DMS153 (cell line): Measurements from ENCODE around the gene LAMA1.
"Not testable (repeated sequence)": the region's sequence is repeated elsewhere in the genome, so short reads cannot be mapped to it uniquely, and the experiment has no call there.

Experiments used
- DNase-seq: peaks from one replicate; lab custom pipeline; 2025; lab: John Stamatoyannopoulos, UW

Gene LAMA1, protein sequence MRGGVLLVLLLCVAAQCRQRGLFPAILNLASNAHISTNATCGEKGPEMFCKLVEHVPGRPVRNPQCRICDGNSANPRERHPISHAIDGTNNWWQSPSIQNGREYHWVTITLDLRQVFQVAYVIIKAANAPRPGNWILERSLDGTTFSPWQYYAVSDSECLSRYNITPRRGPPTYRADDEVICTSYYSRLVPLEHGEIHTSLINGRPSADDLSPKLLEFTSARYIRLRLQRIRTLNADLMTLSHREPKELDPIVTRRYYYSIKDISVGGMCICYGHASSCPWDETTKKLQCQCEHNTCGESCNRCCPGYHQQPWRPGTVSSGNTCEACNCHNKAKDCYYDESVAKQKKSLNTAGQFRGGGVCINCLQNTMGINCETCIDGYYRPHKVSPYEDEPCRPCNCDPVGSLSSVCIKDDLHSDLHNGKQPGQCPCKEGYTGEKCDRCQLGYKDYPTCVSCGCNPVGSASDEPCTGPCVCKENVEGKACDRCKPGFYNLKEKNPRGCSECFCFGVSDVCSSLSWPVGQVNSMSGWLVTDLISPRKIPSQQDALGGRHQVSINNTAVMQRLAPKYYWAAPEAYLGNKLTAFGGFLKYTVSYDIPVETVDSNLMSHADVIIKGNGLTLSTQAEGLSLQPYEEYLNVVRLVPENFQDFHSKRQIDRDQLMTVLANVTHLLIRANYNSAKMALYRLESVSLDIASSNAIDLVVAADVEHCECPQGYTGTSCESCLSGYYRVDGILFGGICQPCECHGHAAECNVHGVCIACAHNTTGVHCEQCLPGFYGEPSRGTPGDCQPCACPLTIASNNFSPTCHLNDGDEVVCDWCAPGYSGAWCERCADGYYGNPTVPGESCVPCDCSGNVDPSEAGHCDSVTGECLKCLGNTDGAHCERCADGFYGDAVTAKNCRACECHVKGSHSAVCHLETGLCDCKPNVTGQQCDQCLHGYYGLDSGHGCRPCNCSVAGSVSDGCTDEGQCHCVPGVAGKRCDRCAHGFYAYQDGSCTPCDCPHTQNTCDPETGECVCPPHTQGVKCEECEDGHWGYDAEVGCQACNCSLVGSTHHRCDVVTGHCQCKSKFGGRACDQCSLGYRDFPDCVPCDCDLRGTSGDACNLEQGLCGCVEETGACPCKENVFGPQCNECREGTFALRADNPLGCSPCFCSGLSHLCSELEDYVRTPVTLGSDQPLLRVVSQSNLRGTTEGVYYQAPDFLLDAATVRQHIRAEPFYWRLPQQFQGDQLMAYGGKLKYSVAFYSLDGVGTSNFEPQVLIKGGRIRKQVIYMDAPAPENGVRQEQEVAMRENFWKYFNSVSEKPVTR (N-terminal part only)

DNA sequence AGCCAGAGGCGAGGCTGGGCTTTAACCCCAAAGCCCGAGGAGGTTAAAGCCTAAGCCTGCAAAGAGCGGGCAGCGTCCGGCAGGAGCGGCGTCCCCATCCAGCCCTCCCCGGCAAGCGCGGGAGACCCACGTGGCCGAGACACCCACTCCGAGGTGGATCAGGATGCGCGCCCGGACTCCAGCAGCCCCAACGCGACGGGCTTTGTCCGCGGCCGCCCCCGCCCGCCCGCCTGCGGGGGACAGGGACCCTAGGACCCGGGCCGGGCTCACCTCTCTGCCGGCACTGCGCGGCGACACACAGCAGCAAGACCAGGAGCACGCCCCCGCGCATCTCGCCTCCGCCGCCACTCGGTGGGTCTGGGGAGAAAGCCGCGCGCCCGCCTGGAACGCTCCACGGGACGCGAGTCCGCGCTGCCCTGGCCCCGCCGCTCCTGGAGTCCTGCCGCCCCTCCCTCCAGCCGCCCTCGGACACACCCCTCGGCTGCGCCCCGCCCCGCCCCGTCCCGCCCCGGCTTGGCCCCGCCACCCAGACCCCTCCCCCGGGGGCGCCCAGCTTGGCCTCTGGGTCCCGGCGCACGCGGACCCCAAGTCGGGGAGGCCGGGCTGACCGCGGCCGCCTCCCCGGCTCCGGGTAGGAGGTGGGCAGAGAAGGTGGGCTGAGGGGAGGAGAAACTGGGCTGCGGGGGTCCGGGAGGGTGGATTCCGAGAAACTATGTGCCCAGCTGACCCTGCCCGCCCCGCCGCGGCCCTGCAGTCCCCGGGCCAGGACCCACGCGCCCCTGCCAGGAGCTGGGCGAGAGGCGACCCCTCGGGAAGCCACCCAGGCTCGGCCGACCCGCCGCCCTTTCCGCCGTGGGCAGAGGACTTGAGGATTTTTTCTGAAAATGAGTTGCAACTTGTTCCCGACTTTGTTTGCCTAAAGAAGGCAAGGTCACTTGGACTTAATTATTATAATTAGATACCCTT, at the start of gene LAMA1:
TSS of gene LAMA1 (minus strand) at position 408 of the 966 bp plus-strand sequence. CDS start at position 331, 77 bp downstream.
- no peak for DNase-seq

DNA sequence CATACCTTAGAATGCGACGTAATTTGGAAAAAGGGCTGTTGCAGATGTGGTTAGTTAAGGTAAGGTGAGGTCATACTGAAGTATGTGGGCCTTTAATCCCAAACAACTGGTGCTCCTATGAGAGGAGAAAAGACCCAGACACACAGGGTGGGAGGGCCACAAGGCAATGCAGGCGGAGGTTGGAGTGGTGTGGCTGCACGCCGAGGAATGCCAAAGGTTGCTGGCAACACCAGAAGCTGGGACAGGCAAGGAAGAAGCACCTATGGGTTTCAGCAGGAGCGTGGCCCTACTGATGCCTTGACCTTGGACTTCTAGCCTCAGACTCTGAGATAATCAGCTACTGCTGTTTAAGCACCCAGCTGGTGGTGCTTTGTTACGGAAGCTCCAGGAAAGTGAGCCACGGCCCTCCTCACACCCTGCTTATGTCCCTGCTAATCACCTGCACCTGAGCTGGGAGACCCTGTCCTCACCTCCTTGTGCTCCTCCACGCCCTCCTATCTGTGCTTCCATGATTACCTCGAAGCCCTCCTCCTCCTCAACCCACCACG, 48.3 kb upstream of the LAMA1 start:
- DNase-seq, result no peak

DNA sequence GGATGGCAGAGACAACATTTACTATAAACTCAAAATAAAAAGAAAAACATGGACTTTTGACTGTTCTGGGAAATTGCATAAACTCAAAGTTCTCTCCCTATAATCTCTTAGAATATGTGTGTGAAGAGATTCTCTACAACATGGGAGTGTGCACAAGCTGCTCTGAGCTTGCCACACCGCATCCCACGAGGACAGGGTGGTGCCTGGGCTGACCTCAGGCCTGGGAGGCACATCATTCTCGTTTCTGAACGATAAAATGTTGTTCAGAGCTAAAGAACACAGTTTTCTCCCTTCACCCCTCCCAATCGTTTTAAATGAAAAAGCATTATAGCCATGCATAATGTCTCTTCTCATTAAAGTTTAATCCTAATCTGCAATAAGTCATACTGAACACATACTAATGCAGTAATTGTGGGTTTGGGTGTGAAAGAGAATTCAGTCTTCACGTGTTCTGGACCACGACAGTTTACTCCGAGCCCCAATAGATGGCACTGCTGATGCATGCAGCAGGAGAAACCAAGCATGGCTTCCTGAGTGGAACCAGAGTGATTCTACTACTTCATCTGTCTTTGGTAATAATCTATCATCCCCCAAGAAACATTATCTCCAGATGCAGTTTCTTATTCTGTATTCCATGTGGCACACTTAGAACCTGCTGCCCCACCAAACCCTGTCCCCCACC, 46.9 kb upstream of the LAMA1 start:
- DNase-seq, result no peak

DNA sequence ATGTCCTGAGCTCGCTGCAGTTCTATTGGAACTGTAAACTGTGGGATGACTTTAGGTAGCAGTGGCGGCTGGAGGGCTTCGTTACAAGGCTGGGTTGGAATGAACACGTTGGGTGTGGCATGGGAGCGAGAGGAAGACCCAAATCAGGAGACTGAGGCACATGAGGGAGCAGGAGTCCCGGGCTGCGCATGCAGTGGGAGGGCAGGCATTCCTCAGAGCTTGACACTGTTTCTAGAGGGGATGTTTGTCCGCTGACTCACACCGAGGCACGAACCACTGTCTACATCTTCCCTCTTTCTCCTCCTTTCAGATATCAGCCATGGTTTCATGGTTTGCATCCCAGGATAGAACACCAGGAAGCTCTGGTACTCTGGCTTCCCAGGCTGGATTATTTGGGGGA, 40.6 kb upstream of the LAMA1 start:
- no peak for DNase-seq

DNA sequence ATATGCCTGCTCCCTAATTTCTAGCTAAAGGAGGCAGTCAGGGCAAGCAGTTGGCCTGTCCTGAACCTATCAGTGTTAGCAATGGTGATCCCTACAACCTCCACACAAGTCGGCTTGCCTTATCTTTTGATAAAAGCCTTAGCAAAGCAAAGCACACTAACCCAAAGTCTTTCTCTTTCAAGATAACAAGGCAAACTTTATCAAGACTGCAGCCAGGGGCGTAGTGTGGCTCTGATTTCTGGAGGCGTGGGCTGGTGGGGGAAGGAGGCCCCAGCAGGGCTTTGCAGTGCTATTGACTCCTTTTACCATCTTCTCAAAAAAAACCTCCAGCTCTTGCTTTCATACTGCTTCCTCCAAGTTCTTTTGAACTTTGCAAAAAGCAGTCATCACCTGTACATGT, 40.2 kb upstream of the LAMA1 start:
- DNase-seq, result no peak

DNA sequence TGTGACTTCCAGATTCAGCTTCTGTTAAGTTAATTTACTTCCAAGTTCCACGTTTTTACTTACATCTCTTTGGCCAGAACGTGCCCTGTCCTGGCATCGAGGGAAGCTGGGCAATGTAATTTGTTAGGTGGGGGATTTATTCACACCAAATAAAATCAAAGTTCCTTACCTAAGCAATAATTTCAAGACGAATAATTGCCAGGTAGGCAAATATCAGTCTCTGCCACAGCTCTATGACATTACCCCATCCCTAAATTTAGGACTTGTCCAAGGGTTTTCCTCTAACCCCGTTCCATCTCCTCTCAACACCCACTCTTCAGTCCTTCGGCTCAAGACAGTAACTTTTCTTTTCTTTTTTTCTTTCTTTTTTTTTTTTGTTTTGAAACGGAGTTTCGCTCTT, 38.3 kb upstream of the LAMA1 start:
- no peak for DNase-seq

DNA sequence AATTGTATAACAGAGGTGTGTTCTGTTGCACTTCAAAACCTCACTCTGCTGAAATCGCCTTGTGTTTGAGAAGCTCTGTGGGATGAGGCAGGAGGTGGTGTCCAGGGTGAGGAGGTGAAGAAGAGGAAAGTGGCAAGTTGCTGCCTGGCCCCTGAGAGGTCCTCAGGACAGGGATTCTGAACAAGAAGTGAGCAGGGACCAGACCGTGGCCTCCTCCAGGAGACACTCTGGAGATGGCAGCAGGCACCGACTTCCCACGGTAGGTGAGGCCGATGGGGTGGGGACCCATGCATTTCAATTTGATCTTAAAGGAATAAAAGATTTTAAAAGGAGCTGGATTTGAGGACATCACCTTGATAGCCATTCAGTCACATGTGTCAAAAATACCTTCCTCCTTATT, 37.5 kb upstream of the LAMA1 start:
- DNase-seq, result no peak

DNA sequence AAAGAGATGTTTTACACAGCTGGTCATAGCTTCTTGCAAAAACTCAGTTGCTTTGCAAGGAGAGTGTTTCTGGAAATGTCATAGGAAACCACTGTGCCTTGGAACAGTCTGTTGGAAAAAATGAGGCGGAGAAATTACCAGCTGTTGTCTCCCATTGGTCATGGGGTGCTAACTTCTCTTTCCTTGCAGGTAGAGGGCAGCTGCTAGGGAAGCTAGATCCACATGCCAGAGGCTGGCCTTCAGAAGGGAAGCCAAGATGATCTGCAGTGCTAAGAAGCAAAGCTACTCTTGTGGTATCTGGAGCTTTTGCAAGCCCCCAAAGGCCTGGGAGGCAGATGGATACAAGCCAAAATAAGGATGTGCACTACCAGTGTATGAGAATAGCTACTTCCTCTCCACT, 34.8 kb upstream of the LAMA1 start:
- no peak for DNase-seq

DNA sequence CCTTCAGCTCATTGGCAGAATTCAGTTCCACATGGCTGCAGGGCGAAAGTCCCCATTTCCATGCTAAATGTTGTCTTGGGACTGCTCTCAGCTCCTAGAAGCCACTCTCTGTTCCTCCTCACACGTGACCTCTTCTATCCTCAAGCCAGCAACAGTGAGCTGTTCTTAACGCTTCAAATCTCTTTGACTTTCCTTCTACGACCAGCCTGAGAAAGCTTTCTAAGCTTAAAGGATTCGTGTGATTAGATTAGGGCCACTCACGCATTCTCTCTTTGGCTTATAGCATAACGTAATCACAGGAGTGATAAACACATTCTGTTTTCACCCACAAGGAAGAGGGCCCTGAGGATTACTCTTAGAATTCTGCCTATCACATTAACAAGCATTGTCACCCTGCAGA, 29.8 kb upstream of the LAMA1 start:
- no peak for DNase-seq

DNA sequence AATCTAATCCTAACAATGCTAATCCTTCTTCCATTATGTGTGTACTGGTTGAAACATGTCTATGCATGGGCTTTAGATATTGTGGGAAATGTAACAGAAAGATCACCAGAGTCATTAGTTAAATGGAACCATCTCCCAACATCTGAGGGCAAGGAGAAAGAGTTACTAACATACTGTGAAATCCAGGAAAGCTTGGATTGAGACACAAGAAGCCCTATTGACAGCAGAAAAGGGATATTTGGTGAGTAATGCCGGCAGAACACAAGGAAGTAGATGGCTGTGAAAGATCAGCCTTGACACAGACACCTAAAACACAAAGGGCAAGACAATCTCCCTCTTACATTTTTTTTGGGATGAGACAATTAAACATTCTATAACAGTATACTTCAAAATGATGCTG, 28.5 kb upstream of the LAMA1 start:
- DNase-seq, result no peak

DNA sequence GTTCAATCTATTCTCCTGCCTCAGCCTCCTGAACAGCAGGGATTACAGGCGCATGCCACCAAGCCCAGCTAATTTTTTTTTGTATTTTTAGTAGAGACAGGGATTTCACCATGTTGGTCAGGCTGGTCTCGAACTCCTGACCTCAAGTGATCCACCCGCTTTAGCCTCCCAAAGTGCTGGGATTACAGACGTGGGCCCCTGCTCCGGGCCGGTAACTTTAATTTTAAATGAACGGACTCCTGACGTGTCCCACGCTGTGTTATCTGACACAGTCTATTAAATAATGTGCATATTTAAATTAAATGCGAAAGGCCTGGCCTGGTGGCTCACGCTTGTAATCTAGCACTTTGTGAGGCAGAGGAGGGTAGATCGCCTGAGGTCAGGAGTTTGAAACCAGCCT, 27.3 kb upstream of the LAMA1 start:
- not testable (repeated sequence) for DNase-seq

DNA sequence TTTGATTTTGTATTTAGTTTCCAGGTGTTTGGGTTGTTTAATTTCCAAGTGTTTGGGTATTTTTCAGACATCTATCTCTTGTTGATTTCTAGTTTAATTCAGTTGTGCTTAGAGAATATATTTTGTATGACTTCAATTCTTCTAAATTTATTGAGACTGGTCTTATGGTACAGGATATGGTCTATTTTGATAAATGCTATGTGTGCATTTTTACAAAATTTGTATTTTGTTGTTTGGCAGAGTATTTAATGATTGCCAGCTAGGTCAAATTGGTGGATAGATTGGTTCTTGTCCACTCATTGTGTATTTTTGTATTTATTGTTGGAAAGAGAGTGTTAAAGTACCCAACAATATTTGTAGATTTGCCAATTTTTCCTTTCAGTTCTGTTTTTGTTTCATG, 23.7 kb upstream of the LAMA1 start:
- no peak for DNase-seq

DNA sequence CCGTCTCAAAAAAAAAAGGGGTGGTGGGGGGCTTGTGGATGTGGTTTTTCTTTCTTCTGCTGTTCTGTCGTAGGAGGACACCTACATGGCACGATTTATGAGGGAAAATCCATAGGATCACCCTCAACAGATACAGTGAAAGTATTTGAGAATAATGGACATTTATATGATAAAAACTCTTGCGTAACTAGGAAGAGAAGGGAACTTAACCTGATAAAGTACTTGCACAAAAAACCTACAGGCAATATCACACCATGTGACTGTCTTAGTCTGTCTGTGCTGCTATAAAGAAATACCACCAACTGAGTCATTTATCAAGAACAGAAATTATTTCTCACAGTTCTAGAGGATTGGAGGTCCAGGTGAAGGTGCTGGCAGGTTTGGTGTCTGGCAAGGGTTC, 21.8 kb upstream of the LAMA1 start:
- DNase-seq, result no peak

DNA sequence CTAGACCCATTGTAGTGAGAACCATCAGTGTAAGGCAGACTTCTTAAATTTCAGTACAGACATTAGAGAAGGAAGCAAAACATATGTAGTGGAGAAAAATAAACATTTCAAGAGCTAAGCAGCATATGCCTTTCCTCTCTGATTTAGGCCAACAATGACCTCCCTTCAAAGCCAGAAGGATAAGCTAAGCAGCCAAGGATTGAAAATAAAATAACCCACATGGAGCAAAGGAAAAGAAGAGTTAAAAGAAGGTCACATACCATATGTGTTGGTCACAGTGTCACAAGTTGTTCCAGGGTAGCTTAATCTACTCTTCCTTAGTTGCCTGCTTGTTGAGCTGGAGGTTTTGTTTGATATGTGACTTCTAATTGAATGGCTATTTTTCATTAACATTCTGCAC, 15.6 kb upstream of the LAMA1 start:
- no peak for DNase-seq

DNA sequence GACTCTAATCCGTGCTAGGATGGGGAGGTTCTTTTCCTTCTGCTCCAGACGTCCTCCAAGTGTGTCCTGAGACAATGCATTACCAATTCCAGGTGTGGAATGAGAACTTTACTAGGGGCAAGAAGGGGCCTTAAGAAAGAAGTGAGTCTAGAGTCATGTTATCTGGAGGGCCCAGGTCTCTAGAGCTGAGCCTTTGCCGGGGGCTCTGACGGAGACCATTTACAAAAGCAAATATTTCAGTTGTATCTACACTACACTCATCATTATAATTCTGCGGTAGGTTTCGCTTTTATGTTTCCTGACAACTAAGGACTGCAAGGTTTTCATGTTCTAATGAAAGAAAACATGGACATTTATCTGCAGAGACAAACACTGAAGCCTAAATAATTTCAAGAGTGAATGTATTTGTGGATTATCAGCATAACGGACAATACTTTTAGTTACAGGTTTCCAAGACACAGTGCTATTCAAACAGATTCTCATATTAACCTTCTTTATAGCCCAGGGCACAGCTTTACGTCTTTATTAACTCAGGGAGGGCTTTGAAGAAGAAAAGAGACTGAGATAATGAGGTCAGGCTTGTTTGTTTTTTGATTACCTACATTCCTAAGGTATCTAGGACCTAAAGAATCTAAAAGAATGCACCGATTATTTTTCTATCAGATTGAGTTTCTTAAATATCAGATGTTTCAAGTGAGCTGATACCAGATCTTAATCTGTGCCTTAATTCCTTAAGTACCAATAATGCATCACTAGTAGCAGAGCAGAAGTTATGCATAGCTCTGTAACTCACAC, 15.0 kb upstream of the LAMA1 start:
- DNase-seq, result no peak

DNA sequence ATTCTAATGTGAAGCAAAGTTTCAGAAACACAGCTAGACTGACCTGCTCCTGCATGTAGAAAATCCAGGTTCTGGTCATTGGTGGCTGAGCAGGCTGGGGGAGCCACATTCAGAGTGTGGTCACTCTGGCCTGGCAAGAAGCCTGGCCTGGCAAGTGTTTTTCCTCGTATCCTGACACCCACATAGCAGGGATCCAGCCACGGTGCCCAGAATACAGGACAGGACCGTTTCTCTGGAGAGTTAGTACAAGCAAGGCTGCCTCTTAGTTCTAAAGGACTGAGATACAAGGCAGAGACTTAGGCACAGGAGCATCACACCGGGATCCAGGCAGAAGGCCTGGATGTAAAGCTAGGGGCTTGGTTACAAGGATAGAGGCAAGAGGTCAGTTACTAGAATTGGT, 4.8 kb upstream of the LAMA1 start:
- DNase-seq, result no peak

DNA sequence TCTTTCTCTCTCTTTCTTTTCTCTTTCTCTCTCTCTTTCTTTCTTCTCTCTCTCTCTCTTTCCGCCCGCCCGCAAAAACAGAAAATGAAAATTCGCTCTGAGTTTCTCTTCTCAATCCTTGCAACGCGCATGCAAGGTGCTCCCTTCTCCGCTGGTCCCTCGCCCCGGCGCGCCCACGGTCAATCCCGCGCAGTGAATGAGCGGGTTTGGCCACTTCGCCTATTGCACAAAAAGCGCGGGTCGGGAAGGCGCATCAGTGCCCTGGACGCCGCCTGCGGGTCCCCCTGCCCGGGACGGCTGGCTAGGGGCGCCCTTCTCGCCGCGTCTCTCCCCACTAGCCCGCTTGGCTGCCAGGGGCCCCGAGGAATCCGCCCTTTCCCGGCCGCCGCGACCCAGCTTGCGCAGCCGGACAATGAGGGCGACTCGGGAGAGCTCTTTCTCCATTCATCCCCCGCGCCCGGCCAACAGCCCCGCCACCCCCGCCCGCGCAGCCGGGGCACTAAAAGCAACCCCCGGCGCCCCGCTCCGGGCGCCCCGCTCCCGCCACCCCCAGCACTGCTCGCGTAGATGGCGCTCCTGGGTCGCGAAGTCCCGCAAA, 706 bp downstream of the LAMA1 start:
- DNase-seq, result no peak

DNA sequence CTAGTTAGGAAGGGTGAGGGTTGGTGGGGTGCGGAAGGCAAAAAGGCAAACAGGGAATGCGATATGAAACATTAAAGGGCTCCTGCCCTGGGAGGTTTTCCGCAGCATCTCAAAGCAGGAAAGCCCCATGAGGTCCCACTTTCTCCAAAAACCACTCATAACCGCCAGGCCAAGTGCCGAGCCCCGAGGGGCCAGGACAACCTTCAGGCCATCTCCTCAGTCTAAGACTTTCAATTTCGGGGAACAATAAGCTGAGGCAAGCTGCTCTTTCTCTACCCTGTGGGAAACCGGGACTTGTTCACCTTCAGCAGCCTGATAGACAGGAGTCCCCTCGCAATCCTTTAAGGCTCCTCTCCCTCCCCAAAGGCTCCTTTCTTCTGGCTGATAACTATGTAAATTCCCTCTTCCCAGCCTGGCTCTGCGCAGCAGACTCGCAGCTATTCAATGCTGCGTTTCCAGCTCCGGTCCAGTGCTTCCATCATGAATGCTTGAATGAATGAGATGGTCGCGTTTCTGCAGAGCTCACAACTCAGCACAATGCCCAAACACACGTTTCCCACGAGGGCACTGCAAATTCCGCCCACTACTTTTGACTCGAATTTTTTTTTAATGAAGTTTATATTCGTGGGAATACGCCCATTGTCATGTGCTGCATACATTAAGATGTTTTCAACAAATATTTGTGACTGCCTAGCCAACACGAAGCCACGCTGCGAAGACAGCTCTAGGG, 1.4 kb downstream of the LAMA1 start:
- DNase-seq, result no peak
